Measurements from ENCODE around the gene BRAP.

DNA sequence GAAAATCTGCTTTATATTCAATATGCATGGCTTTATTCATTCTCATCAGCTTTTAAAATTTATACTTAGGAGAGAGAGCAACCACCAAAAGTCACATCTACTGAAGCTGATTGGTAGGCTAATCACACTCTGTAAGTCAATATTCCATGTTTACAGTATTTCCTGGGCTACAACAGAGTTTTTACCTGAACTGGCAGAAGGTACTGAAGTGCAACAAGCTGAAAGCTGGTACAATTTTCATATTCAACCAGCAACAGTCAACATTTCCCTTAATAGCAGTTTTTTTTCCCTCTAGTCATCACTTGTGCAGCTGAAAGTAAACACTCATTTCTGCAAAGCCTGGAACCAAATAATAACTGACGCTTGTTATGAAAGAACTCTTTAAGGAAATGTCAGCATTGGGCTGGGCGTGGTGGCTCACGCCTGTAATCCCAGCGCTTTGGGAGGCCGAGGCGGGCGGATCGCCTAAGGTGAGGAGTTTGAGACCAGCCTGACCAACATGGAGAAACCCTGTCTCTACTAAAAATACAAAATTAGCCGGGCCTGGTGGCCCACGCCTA, 12.9 kb downstream of the BRAP start:
- TF ChIP-seq, protein P1, sequence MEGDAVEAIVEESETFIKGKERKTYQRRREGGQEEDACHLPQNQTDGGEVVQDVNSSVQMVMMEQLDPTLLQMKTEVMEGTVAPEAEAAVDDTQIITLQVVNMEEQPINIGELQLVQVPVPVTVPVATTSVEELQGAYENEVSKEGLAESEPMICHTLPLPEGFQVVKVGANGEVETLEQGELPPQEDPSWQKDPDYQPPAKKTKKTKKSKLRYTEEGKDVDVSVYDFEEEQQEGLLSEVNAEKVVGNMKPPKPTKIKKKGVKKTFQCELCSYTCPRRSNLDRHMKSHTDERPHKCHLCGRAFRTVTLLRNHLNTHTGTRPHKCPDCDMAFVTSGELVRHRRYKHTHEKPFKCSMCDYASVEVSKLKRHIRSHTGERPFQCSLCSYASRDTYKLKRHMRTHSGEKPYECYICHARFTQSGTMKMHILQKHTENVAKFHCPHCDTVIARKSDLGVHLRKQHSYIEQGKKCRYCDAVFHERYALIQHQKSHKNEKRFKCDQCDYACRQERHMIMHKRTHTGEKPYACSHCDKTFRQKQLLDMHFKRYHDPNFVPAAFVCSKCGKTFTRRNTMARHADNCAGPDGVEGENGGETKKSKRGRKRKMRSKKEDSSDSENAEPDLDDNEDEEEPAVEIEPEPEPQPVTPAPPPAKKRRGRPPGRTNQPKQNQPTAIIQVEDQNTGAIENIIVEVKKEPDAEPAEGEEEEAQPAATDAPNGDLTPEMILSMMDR (IDR thresholded peaks at IDR 0.05) = no peak
- TF ChIP-seq POLR2A (IDR thresholded peaks at IDR 0.05) = no peak

Data from Peyer's patch (tissue), 4 donors.